Measurements from ENCODE around the gene FTH1.

- TF ChIP-seq CTCF (IDR thresholded peaks at IDR 0.05; ENCODE audit: insufficient read depth, low read length, poor library complexity, severe bottlenecking) = no peak
- no peak for TF ChIP-seq EZH2phosphoT487 (conservative IDR thresholded peaks at IDR 0.05; ENCODE audit: low read length)
Measured at GRCh38 chr11:61963282-61964057, 4.0 kb downstream of the FTH1 start.
